Suprapubic skin (tissue), 4 donors: ENCODE results near the gene EFCAB10. TPM values are rescaled to one million over a fixed set of nuclear protein-coding genes. Genes with fewer than 3 reads are reported as not detected.
"Not testable (repeated sequence)": the region's sequence is repeated elsewhere in the genome, so short reads cannot be mapped to it uniquely, and the experiment has no call there.

Experiments used
- DNase-seq, 2 donors: peaks; one replicate each; pipeline ENCODE4 v3.0.0-alpha.2; 2019; ENCODE audit warnings: low spot score in 2 of 2
- H3K27ac ChIP-seq: fragments of 200-600 bp; sonication (generic); one replicate; pipeline ENCODE4 v1.5.1; 2019
- H3K27me3 ChIP-seq: fragments of 200-600 bp; sonication (generic); one replicate; pipeline ENCODE4 v1.5.1; 2019
- H3K36me3 ChIP-seq: fragments of 200-600 bp; sonication (generic); one replicate; pipeline ENCODE4 v1.5.1; 2019
- H3K4me1 ChIP-seq: fragments of 200-600 bp; sonication (generic); one replicate; pipeline ENCODE4 v1.5.1; 2019
- H3K4me3 ChIP-seq: fragments of 200-600 bp; sonication (generic); one replicate; pipeline ENCODE4 v1.5.1; 2019; ENCODE audit warnings: mild to moderate bottlenecking
- H3K9me3 ChIP-seq: fragments of 200-600 bp; sonication (generic); one replicate; pipeline ENCODE4 v1.5.1; 2019
- CTCF ChIP-seq, 2 donors: fragments of 200-600 bp in 1 of 2; fragments of 450-650 bp in 1 of 2; sonication (generic) in 1 of 2; IDR thresholded peaks; one replicate each; pipeline ENCODE4 v1.5.1; 2016 to 2019; ENCODE audit warnings: antibody characterized with exemption in 2 of 2, mild to moderate bottlenecking in 1 of 2, moderate library complexity in 1 of 2
- EP300 ChIP-seq: sonication (generic); formaldehyde crosslinking; IDR thresholded peaks from one replicate; pipeline ENCODE4 v1.6.1; 2017; ENCODE audit warnings: antibody characterized with exemption
- POLR2A ChIP-seq, 2 donors: fragments of 450-650 bp; IDR thresholded peaks; one replicate each; pipeline ENCODE4 v1.6.1; 2017; ENCODE audit warnings: antibody characterized with exemption in 2 of 2, mild to moderate bottlenecking in 2 of 2, moderate library complexity in 2 of 2
- POLR2AphosphoS5 ChIP-seq, 3 donors: sonication (generic); formaldehyde crosslinking; IDR thresholded peaks; one replicate each; pipeline ENCODE4 v1.6.1; 2017; ENCODE audit warnings: antibody characterized with exemption in 3 of 3
- WGBS: methylation state at CpG from one replicate; pipeline ENCODE4 v1.1.5; 2018; 5-methylcytosine and 5-hydroxymethylcytosine counted together
- total RNA-seq, 4 donors: library from RNA; depleted of rRNA; stranded (reverse); fragments of >200 nt; gene quantifications; one replicate each; pipeline ENCODE4 v1.1.0, GENCODE V29; 2016

Gene EFCAB10
- total RNA-seq, 4 donors from 2014 or later: not detected

GRCh38 chr7:105610165-105610930 is 29.1 kb upstream of the EFCAB10 start:
- Histone ChIP-seq H3K4me3 (no peak overlapping the region), H3K9me3 (no peaks in the 10 kb centered on the region), H3K27me3 (no peaks in the 10 kb centered on the region), H3K27ac (no peak overlapping the region), H3K36me3 (peaks cover 47% of the 10 kb centered on the region), H3K4me1 (no peaks in the 10 kb centered on the region)
- TF ChIP-seq CTCF (IDR thresholded peaks at IDR 0.05): no peak
- TF ChIP-seq EP300: no peak
- no peak for TF ChIP-seq POLR2A (IDR thresholded peaks at IDR 0.05)
- no peak for TF ChIP-seq POLR2AphosphoS5 (IDR thresholded peaks at IDR 0.05)
- no peak for DNase-seq
- WGBS: 86% methylated on average over 8 of the region's 8 CpGs

- Histone ChIP-seq H3K4me1 (no peaks in the 10 kb centered on the region), H3K27ac (no peak overlapping the region), H3K27me3 (no peaks in the 10 kb centered on the region), H3K4me3 (no peak overlapping the region), H3K36me3 (peaks cover 10% of the 10 kb centered on the region), H3K9me3 (no peaks in the 10 kb centered on the region)
- WGBS: 79% methylated on average over 19 of the region's 19 CpGs
- no peak for TF ChIP-seq EP300
- TF ChIP-seq POLR2AphosphoS5 (IDR thresholded peaks at IDR 0.05): no peak
- no peak for TF ChIP-seq CTCF (IDR thresholded peaks at IDR 0.05)
- no peak for TF ChIP-seq POLR2A (IDR thresholded peaks at IDR 0.05)
- DNase-seq: no peak
Measured at GRCh38 chr7:105602325-105603305, 21.3 kb upstream of the EFCAB10 start.

GRCh38 chr7:105600720-105601550 is 19.6 kb upstream of the EFCAB10 start:
- no peaks in the 10 kb centered on the region for H3K4me1 ChIP-seq
- no peak overlapping the region for H3K4me3 ChIP-seq
- no peaks in the 10 kb centered on the region for H3K27me3 ChIP-seq
- TF ChIP-seq POLR2A (IDR thresholded peaks at IDR 0.05): no peak
- TF ChIP-seq EP300: no peak
- no peak for TF ChIP-seq CTCF (IDR thresholded peaks at IDR 0.05)
- no peak for TF ChIP-seq POLR2AphosphoS5 (IDR thresholded peaks at IDR 0.05)
- no peaks in the 10 kb centered on the region for H3K36me3 ChIP-seq
- H3K27ac ChIP-seq: no peak overlapping the region
- 76% methylated on average over 14 of the region's 14 CpGs for WGBS
- DNase-seq: peak in 1 of 2 donors; percentile 24
- no peaks in the 10 kb centered on the region for H3K9me3 ChIP-seq

GRCh38 chr7:105599551-105599950 is 18.3 kb upstream of the EFCAB10 start:
- H3K4me3 ChIP-seq: no peak overlapping the region

GRCh38 chr7:105599080-105599479 is 17.8 kb upstream of the EFCAB10 start:
- not testable (repeated sequence) for H3K4me1 ChIP-seq, H3K36me3 ChIP-seq, H3K27ac ChIP-seq, H3K27me3 ChIP-seq, H3K4me3 ChIP-seq, DNase-seq, H3K9me3 ChIP-seq
- 94% methylated on average over 8 of the region's 8 CpGs for whole genome bisulfite sequencing

More at GRCh38 chr7:105599551-105599950, 18.3 kb upstream of the EFCAB10 start:
- no peak overlapping the region for H3K27ac ChIP-seq
- DNase-seq: no peak
- H3K36me3 ChIP-seq: no peaks in the 10 kb centered on the region
- no peaks in the 10 kb centered on the region for H3K27me3 ChIP-seq
- WGBS: 78% methylated on average over 3 of the region's 3 CpGs
- TF ChIP-seq EP300 (no peak), POLR2AphosphoS5 (IDR thresholded peaks at IDR 0.05) (no peak), POLR2A (IDR thresholded peaks at IDR 0.05) (no peak), CTCF (IDR thresholded peaks at IDR 0.05) (no peak)
- no peaks in the 10 kb centered on the region for H3K9me3 ChIP-seq
- no peaks in the 10 kb centered on the region for H3K4me1 ChIP-seq
